Right lobe of liver (tissue), 4 donors: ENCODE results near the gene CIB2.

Source experiments
- POLR2A ChIP-seq: fragments of 450-650 bp; IDR thresholded peaks from one replicate; pipeline ENCODE4 v1.6.1; 2017; ENCODE audit warnings: antibody characterized with exemption, mild to moderate bottlenecking
- TF ChIP-seq, protein P1 (sequence below), 4 donors: fragments of 200-600 bp in 3 of 4; fragments of 450-650 bp in 1 of 4; IDR thresholded peaks; one replicate each; pipeline versions ENCODE4 v1.5.1 to v1.8.0; 2016 to 2022; ENCODE audit warnings: antibody characterized with exemption in 4 of 4, mild to moderate bottlenecking in 2 of 4
- donor health status: DM: no; HTN: no; CAD: no.
- donor health status: DM: no; HTN: no; CAD: no.
- donor health status: DM: no; HTN: yes; CAD: no.

DNA sequence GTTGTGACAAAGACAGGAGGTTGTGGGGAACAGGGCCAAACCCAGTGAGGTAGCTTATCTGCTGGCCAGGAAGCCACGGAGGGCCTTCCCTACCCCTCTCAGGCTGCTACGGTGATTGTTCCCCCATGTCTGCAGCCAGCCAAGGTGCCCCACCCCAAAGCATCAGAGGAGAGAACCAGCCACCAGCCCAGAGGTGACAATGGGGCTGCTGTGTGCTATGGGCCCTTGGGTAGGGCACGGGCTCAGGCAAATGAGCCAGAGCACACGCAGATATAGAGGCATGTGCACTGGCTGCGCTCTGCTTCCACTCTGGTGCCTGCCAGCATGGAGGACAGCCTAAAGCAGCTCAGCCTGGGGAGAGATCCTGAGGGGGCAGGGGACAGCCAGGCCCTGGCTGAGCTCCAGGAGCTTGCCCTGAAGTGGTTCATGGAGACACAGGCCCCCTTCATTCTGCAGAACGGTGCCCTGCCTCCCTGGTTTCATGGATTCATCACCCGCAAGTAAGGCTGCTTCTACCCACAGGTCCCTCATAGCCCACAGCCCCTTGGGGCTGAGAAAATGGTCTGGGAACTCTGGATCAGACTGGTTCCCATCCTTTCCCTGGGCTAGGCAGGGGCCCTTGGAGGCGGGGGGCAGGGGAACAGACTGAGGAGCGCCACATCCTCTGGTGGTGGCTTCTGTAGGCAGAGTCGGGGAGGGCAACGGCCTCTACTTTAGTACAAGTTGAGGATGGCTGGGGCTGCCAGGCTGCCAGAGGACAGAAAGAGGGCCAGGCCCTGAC lies 38.8 kb downstream of the CIB2 start, which contains the start of gene SH2D7:
- TF ChIP-seq, protein P1, sequence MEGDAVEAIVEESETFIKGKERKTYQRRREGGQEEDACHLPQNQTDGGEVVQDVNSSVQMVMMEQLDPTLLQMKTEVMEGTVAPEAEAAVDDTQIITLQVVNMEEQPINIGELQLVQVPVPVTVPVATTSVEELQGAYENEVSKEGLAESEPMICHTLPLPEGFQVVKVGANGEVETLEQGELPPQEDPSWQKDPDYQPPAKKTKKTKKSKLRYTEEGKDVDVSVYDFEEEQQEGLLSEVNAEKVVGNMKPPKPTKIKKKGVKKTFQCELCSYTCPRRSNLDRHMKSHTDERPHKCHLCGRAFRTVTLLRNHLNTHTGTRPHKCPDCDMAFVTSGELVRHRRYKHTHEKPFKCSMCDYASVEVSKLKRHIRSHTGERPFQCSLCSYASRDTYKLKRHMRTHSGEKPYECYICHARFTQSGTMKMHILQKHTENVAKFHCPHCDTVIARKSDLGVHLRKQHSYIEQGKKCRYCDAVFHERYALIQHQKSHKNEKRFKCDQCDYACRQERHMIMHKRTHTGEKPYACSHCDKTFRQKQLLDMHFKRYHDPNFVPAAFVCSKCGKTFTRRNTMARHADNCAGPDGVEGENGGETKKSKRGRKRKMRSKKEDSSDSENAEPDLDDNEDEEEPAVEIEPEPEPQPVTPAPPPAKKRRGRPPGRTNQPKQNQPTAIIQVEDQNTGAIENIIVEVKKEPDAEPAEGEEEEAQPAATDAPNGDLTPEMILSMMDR (IDR thresholded peaks at IDR 0.05): no peak
- no peak for TF ChIP-seq POLR2A
